Mucosa of rectum (tissue), 2 donors: ENCODE results near the gene PSORS1C2.

ENCODE experiments used
- H3K27ac ChIP-seq, 2 donors: one replicate each; pipeline ENCODE4 v1.7.0; 2013; ENCODE audit warnings: inconsistent platforms in 2 of 2, low read depth in 2 of 2, low read length in 2 of 2
- H3K27me3 ChIP-seq, 2 donors: one replicate each; pipeline ENCODE4 v1.7.0; 2013; ENCODE audit warnings: low read length in 2 of 2; ENCODE audit not compliant: control insufficient read depth in 2 of 2, insufficient read depth in 2 of 2
- H3K36me3 ChIP-seq, 2 donors: one replicate each; pipeline ENCODE4 v1.7.0; 2013; ENCODE audit warnings: low read length in 2 of 2; ENCODE audit not compliant: control insufficient read depth in 2 of 2, insufficient read depth in 2 of 2
- H3K4me1 ChIP-seq, 2 donors: one replicate each; pipeline ENCODE4 v1.7.0; 2013; ENCODE audit warnings: low read length in 2 of 2, mild to moderate bottlenecking in 1 of 2; ENCODE audit not compliant: control insufficient read depth in 2 of 2, insufficient read depth in 2 of 2
- H3K4me3 ChIP-seq, 2 donors: one replicate each; pipeline ENCODE4 v1.7.0; 2013; ENCODE audit warnings: low read length in 2 of 2
- H3K9ac ChIP-seq, 2 donors: one replicate each; pipeline ENCODE4 v1.7.0; 2013; ENCODE audit warnings: low read length in 2 of 2, low read depth in 1 of 2, mild to moderate bottlenecking in 1 of 2
- H3K9me3 ChIP-seq, 2 donors: one replicate each; pipeline ENCODE4 v1.7.0; 2013; ENCODE audit warnings: low read length in 2 of 2; ENCODE audit not compliant: control insufficient read depth in 2 of 2
- donor health status: healthy.
- donor health status: Normal muscosa, but diverticular disease.

Gene PSORS1C2

DNA sequence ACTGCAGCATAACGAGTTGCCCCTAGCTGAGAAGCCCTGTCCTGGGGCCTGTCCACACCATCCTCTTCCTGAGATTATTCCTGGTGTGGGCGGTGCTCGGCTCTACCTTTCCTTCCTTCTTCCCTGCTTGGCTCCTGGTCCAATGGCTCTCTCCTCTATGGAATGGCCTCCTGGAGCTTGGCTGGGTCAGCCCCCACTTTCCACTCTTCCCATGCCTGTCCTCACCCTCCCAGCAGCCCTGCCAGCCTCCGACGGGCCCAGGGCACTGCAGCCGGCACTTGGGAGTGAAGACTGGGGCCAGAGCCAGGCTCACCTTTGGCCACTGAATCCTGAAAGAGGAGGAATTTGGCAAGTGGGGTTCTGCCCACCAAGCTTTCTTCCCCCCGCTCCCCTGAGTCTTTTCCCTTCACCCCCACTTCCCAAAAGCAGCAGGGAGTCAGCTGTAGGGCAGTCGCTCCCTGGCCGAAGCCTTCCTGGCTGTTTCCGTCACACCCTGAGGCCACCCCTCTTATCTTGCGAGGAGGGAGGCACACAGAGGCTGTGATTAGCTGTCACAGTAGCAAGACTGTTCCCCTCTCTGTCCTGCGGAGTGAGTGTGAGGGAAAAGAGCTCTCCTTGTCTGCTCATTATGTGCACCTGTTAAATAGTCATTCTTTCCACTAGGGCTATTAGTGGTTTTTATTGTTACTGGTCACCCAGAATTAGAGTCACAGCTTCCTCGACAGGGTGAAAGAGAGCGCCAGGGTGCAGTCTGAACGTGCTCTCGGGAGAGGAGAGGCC lies 12.3 kb downstream of the PSORS1C2 start:
- no peaks in the 10 kb centered on the region for H3K9me3 ChIP-seq
- H3K4me3 ChIP-seq = no peak overlapping the region
- H3K36me3 ChIP-seq = no peaks in the 10 kb centered on the region
- H3K4me1 ChIP-seq = peaks cover 3 to 13% of the 10 kb centered on the region in 2 donors
- no peaks in the 10 kb centered on the region for H3K27me3 ChIP-seq
- H3K9ac ChIP-seq = no peak overlapping the region
- no peak overlapping the region for H3K27ac ChIP-seq

DNA sequence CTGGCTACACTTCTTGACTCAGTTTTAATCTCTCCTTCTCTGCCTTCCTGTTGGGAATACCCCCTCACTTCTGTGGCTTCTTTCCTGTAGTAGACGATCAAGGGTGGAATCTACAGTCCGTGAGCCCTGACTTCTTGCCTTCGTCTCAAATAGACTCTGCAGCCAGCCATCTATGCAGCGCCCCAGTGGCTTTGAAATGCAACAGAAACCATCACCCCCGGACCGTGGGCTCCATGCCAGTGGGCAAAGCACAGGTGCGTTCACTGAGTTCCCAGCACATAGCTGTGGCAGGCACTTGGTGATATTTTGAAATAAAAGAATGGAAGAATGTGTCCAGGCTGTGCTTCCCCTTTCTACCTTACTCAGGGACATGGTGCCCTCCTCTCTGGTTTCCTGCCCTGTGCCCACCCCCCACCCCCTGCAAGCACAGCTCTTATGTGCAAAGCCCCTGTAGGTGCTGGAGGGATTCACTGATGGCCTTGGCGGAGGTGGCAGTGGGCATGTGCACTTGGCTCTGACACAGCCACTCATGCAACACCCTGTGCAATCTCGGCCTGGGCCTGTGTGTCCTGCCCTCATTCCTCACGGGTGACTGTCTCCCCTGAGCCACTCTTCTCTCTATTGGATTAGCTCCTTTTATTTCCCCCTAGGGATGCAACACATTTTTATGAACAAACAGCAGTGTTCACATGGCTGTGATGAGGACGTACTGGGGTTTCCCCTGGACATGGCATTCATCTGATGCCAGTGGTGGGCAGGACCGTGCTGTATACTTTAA lies 13.1 kb downstream of the PSORS1C2 start:
- H3K4me1 ChIP-seq = peaks cover 3 to 13% of the 10 kb centered on the region in 2 donors
- H3K27ac ChIP-seq = no peak overlapping the region
- H3K36me3 ChIP-seq = no peaks in the 10 kb centered on the region
- H3K9me3 ChIP-seq = no peaks in the 10 kb centered on the region
- no peak overlapping the region for H3K4me3 ChIP-seq
- no peak overlapping the region for H3K9ac ChIP-seq
- no peaks in the 10 kb centered on the region for H3K27me3 ChIP-seq

DNA sequence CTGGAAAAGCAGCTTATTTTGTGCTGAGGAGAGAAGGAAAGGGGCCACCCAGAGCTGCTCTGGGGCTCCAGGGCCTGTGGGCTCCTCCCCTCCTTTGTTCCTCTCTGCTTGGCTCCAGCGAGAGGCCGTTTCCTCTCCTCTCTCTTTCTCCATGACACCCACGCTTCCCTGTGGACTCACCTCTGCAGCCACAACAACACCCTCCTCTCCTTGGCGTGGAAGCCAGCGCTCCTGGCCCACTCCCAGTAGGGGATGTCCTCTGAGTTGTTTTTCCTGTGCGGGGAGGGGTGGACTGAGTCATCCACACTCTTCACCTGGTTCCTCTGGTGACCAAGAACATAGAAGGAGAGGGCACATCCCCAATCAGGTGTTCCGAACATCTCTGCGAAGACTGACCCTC lies 13.7 kb downstream of the PSORS1C2 start:
- Histone ChIP-seq H3K4me1 (peaks cover 3 to 13% of the 10 kb centered on the region in 2 donors), H3K27ac (no peak overlapping the region), H3K9me3 (no peaks in the 10 kb centered on the region), H3K4me3 (no peak overlapping the region), H3K27me3 (no peaks in the 10 kb centered on the region), H3K36me3 (no peaks in the 10 kb centered on the region), H3K9ac (no peak overlapping the region)

DNA sequence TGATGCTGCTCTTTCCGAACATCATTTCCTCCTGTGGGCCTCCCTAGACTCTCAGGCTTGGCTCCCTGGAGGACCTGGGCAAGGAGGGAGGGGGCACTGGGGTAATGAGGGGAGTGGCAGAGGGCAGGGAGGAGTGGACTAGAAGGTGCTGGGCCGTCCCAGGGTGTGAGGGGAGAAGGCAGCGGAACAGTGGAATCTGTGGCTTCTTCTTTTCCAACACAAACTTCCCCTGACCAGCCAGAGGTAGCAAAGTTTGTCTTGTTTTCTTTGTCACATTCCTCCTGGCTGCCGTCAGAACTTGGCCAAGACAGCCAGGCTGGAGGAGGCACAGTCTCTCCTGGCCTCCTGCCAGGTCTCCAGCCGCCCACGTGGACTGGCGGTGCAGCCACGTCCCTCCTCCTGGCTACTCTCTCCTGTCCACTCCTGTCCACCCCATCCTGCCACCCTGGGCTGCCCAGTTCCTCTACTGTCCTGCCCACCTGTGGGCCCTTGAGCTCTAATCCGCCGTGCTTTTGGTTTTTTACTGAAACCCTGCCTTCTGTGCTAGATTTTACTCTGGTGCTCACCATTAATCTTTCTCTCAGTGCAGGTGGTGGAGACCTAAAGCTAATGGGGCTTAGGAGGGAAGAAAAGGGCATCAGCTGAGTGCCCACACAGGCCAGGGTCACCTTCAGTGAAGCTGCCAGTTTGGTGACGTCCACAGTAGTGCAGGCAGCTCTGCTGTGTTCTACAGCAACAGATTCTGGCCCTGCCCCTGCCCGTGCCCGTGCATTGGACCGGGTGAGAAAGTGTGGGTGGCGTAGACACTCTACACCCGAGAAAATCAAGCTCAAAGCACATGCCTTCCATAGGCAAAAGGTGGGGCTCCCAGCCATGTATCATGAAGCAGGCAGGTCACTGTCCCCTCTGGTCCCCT lies 15.8 kb downstream of the PSORS1C2 start:
- peak overlapping the region in 1 of 2 donors; percentile 16 for H3K27ac ChIP-seq
- H3K9ac ChIP-seq = no peak overlapping the region

DNA sequence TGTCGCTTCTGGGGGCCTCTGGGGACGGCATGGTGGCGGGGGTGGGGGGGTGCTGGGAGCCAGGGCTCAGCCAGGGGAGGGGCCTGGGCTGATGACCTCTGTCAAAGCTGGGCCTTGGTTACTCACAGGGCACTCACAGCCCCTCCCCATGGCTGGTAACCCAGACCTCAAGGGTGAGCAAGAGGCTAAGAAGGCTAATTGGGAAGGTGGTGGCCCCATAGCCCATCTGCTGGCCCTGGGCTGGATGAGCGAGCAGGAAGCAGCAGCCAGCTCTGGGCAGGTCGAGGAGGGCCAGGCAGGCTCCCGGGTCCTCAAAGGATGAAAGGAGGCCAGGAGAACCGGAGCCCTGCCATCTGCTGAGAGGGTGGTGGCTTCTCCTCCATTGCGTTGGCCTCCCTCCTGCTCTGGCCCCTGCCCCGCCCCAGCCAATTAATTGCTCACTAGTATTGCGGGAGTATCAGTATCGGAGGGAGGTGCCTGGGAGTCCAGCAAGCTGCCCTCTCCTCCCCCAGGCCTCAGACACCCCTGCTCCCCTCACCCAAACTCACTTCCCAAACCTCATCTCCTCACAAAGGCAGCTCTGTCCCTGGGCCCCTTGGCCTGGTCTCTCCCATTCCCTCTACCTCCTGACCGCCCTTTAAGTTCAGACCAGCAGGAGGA lies 17.6 kb downstream of the PSORS1C2 start:
- peaks cover 0 to 3% of the 10 kb centered on the region in 2 donors for H3K27me3 ChIP-seq
- H3K27ac ChIP-seq = no peak overlapping the region
- H3K4me1 ChIP-seq = peaks cover 0 to 8% of the 10 kb centered on the region in 2 donors

More for the DNA sequence above, 15.8 kb downstream of the PSORS1C2 start:
- Histone ChIP-seq H3K27me3 (peaks cover 0 to 3% of the 10 kb centered on the region in 2 donors), H3K4me1 (peaks cover 3 to 13% of the 10 kb centered on the region in 2 donors), H3K4me3 (no peak overlapping the region), H3K36me3 (no peaks in the 10 kb centered on the region), H3K9me3 (no peaks in the 10 kb centered on the region)

DNA sequence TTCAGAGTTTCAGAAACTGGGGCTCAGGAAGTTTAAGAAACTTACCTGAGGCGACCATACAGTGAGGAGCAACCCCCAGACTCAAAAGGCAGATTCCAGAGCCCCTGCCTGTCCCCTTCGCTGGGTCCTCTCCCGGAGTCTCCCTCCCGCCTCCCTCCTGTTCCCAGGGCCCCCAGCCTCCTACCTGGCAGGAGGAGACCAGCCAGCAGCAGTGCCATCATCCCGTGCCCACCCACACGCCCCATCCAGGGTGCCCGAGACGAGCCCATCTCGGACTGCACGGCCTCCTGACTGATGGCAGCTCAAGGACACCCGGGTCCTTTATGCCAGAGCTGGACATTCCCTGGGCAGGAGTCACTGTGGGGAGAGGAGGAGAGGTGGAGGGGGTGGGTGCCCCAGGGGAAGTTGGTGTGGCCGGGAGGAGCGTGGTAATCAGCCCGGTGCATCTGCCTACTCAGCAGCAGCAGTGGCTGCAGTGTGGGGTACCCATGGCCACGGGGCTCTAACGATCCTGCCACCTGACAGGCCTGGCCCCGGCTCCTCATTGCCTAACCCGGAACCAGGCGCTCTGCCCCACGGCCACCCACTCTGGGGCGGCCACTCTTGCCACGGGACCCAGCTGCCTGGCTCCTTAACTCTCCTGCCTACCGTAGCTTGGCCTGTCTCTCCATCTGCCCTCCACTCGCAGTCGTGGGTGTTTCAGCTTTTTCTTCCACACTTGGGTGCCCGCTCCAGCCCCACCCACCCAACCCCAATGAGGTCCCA lies 18.5 kb downstream of the PSORS1C2 start, which contains the start of gene CDSN:
CDSN (minus strand) TSS at position 296 of the 765 bp plus-strand sequence; CDS start at position 269, 27 bp downstream.
- Histone ChIP-seq H3K36me3 (no peaks in the 10 kb centered on the region), H3K9ac (no peak within 1 kb of the TSS), H3K9me3 (no peaks in the 10 kb centered on the region), H3K4me3 (no peak within 1 kb of the TSS), H3K27me3 (peaks cover 0 to 3% of the 10 kb centered on the region in 2 donors), H3K27ac (no peak within 1 kb of the TSS), H3K4me1 (peaks cover 1 to 8% of the 10 kb centered on the region in 2 donors)

More for the DNA sequence above, 17.6 kb downstream of the PSORS1C2 start:
- Histone ChIP-seq H3K9me3 (no peaks in the 10 kb centered on the region), H3K9ac (no peak overlapping the region), H3K4me3 (no peak overlapping the region), H3K36me3 (no peaks in the 10 kb centered on the region)

GRCh38 chr6:31118178-31118577 lies 20.7 kb downstream of the PSORS1C2 start:
- no peak overlapping the region for H3K9ac ChIP-seq
- peaks cover 0 to 3% of the 10 kb centered on the region in 2 donors for H3K27me3 ChIP-seq
- no peak overlapping the region for H3K4me3 ChIP-seq
- peaks cover 10 to 19% of the 10 kb centered on the region in 2 donors for H3K4me1 ChIP-seq
- no peaks in the 10 kb centered on the region for H3K9me3 ChIP-seq
- no peak overlapping the region for H3K27ac ChIP-seq
- H3K36me3 ChIP-seq = no peaks in the 10 kb centered on the region

DNA sequence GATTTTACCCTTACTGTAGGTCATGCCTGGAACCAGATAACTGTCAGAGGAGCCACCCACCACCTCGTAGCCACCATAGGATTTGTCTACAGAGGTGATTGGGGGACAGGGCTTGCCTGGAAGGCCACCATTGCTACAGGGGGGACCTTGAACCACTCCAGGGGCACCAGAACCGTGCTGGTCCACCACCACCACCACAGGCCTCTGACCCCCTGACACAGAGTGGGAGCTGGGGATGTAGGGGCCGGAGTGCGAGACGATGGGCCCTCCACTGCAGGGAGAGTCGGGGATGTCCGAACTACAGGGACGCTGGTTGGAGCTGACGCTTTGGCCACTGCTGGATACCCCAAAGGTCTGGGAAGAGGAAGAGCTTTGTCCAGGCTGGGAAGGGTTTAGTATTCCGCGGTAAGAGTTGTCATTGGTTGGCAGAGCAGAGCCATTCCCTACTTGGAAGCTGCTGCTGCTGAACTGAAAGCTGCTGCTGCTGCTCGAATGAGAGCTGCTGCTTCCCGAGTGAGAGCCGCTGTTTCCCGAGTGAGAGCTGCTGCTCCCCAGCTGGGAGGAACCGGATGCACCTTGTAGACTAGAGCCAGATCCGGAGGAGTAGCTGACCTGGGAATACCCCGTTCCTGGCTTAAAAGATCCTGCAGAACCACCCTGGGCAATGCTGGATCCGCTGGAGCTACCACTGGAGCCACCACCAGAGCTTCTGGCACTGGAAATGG lies 22.0 kb downstream of the PSORS1C2 start:
- H3K4me3 ChIP-seq = peak overlapping the region in 1 of 2 donors; percentile 41

More for the DNA sequence above, 22.0 kb downstream of the PSORS1C2 start:
- Histone ChIP-seq H3K27ac (no peak overlapping the region), H3K9ac (no peak overlapping the region), H3K9me3 (no peaks in the 10 kb centered on the region), H3K4me1 (peaks cover 10 to 12% of the 10 kb centered on the region in 2 donors), H3K36me3 (no peaks in the 10 kb centered on the region), H3K27me3 (peaks cover 0 to 3% of the 10 kb centered on the region in 2 donors)
